Left forelimb (tissue), 1 donor: ENCODE data around the gene LY6G5B.
"Not testable (repeated sequence)": the region's sequence is repeated elsewhere in the genome, so short reads cannot be mapped to it uniquely, and the experiment has no call there.

Experiments
- DNase-seq: peaks from one replicate; pipeline ENCODE4 v3.0.0-alpha.2; 2018; ENCODE audit warnings: low spot score

Gene LY6G5B

GRCh38 chr6:31691078-31691463 is 21.3 kb downstream of the LY6G5B start:
- no peak for DNase-seq

- no peak for DNase-seq
Measured at GRCh38 chr6:31691564-31692108, 21.9 kb downstream of the LY6G5B start.

GRCh38 chr6:31692353-31692752 is 22.6 kb downstream of the LY6G5B start:
- DNase-seq, result no peak

- no peak for DNase-seq
Measured at GRCh38 chr6:31692886-31693285, 23.1 kb downstream of the LY6G5B start.

- no peak for DNase-seq
Measured at GRCh38 chr6:31693535-31693934, 23.8 kb downstream of the LY6G5B start.

- DNase-seq, result no peak
Measured at GRCh38 chr6:31697555-31697954, 27.8 kb downstream of the LY6G5B start.

GRCh38 chr6:31700740-31701401 is 31.1 kb downstream of the LY6G5B start:
- no peak for DNase-seq

GRCh38 chr6:31701666-31702404 is 32.1 kb downstream of the LY6G5B start:
- no peak for DNase-seq

GRCh38 chr6:31702405-31702818 is 32.6 kb downstream of the LY6G5B start:
- no peak for DNase-seq

GRCh38 chr6:31702819-31703716 is 33.3 kb downstream of the LY6G5B start, which contains the start of gene ABHD16A:
TSS of gene ABHD16A (minus strand) at chr6:31703324. CDS start at chr6:31703281, 43 bp downstream.
- DNase-seq, result peak; percentile 99

GRCh38 chr6:31705931-31706330 is 36.2 kb downstream of the LY6G5B start:
- DNase-seq, result no peak

- DNase-seq, result no peak
Measured at GRCh38 chr6:31706599-31706998, 36.8 kb downstream of the LY6G5B start, which contains the start of gene LY6G6F. TSS of gene LY6G6F (plus strand) at chr6:31706866. CDS start at chr6:31706907, 41 bp downstream.

- DNase-seq, result no peak
Measured at GRCh38 chr6:31707701-31708100, 37.9 kb downstream of the LY6G5B start.

GRCh38 chr6:31708224-31708623 is 38.4 kb downstream of the LY6G5B start:
- no peak for DNase-seq

GRCh38 chr6:31709157-31709556 is 39.4 kb downstream of the LY6G5B start:
- DNase-seq, result not testable (repeated sequence)

GRCh38 chr6:31710523-31711219 is 40.9 kb downstream of the LY6G5B start:
- DNase-seq, result no peak

GRCh38 chr6:31711233-31711632 is 41.5 kb downstream of the LY6G5B start:
- no peak for DNase-seq

GRCh38 chr6:31712296-31712695 is 42.5 kb downstream of the LY6G5B start:
- no peak for DNase-seq

- DNase-seq, result no peak
Measured at GRCh38 chr6:31713465-31713864, 43.7 kb downstream of the LY6G5B start.

GRCh38 chr6:31713991-31714684 is 44.4 kb downstream of the LY6G5B start:
- no peak for DNase-seq
